HG03135 (cell line): Measurements from ENCODE around the gene MPG.

Source experiments
- ATAC-seq: cut with Tn5 transposase; IDR thresholded peaks from one replicate; pipeline ENCODE4 v1.9.1; 2021; ENCODE audit warnings: mild to moderate bottlenecking, moderate library complexity; ENCODE audit not compliant: unreplicated experiment

The MPG gene

DNA sequence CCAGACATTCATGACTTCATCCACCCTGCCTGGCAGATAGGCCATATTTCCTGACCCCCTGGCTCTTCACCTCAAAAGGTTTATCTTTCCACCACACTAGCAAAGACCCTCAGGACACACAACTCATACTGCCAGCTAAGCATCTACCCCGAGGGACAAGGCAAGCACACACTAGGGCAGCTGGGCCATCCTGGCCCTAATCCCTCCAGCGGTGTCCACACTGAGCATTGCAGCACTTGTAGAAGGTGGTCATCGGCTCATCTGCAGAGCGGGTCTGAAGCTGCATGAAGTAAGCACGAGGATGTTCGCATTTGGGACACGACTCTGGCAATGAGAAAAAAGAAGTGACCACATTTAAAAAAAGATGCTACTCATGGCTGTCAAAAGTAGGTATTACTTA, 30.8 kb upstream of the MPG start:
- no peak for ATAC-seq

DNA sequence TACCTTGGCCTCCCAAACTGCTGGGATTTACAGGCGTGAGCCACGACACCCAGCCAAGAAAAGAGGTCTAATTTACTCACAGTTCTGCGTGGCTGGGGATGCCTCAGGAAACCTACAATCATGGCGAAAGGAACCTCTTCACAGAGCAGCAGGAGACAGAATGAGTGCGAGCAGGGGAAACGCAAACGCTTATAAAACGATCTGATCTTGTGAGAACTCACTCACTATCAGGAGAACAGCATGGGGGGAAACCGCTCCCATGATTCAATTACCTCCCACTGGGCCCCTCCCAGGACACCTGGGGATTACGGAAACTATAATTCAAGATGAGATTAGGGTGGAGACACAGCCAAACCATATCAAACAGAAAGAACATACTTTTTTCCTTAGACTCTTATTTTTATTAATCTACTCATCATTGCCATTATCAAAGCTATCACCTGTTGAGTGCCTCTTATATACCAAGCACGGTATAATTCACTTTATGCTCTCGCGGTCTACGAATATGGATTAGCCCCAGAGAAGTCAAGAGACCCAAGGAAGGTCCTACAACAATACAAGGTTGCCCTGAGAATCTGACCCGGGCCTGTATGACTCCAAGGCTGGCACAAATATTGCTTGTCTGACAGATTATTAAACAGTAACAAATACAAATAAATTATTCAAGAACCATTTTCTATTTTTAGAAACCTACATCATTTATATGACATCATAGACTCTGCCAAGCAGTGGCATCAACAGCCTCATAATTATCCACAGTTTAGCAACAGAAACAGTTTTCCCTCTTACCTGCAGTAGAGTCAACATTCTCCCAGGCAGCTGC, 27.0 kb upstream of the MPG start:
- ATAC-seq = no peak

DNA sequence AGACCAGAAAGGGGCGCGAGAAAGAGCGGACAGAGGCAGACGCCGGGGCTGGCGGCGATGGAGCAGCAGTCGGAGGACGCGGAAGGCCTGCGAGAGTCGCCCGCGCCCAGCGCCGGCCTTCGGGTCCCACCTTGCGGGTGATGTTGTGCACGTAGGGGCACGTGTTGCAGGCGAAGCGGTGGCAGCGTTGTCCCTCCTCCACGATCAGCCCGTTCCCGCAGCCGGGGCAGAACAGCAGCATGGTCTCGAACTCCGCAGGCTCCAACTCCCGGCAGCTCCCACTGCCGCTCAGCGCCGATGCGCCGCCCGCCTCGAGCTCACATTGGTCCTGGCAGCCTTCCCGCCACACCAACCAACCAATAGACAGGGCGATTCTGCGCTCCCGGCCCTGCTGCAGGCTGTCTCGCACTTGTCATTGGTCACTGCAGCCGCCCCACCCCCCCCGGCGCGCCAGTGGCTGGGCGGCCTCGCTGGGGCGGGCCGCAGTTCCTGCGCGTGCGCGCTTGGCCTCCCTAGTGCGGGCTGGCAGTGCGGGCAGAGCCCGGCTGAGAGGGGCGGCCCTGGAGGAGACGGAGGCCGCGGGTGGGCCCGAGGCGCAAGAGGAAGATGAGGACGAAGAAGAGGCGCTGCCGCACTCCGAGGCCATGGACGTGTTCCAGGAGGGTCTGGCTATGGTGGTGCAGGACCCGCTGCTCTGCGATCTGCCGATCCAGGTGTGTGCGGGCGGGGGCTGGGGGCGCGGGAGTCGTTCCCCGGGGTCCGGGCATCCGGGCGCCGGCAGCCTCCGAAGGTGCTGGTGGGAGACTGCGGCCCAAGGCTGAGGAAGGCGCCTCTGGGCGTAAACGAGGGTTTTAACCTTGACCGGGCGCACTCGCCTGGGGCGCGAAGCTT, 24.4 kb upstream of the MPG start, which contains the start of the genes POLR3K and SNRNP25:
TSS of gene POLR3K (minus strand) at position 263 of the 891 bp plus-strand sequence. CDS start at position 241, 22 bp downstream.
TSS of gene SNRNP25 (plus strand) at position 483 of the 891 bp plus-strand sequence. CDS start at position 672, 189 bp downstream.
- ATAC-seq = peak; percentile 92

DNA sequence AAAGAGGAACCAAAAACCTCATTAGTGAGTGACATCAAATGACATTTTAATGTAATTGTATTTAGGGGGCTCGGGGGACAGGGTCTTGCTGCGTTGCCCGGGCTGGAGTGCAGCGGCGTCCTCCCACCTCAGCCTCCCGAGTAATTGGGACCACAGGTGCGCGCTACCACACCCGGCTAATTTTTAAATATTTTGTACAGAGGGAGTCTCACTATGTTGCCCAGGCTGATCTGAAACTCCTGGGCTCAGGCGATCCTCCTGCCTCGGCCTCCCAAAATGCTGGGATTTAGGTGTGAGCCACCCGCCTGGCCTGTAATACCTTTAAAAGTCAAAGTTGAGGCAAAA, 23.8 kb upstream of the MPG start:
- ATAC-seq = no peak

DNA sequence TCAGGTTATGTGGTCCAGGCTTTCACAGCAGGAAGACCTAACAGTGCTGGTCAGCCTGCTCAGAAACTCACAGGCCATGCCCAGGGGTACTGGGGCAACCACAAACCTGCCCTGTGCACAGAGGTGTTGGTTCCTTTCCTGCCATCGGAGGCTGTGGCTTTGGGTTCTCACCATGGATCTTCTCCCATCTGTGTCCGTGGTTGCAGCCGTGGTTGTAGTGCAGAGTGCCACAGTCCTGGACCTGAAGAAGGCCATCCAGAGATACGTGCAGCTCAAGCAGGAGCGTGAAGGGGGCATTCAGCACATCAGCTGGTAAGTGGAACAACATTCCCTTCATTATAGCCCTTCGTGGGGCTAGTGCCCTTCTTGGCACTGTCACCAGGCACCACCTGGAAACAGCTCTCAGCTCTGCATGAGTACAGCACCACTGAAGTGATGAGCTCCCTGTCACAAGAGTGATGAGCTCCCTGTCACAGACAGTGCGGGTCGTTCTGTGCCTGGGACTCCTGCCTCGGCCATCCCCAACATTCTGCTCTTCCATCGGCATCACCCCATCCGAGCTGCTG, 22.4 kb upstream of the MPG start:
- ATAC-seq = no peak

DNA sequence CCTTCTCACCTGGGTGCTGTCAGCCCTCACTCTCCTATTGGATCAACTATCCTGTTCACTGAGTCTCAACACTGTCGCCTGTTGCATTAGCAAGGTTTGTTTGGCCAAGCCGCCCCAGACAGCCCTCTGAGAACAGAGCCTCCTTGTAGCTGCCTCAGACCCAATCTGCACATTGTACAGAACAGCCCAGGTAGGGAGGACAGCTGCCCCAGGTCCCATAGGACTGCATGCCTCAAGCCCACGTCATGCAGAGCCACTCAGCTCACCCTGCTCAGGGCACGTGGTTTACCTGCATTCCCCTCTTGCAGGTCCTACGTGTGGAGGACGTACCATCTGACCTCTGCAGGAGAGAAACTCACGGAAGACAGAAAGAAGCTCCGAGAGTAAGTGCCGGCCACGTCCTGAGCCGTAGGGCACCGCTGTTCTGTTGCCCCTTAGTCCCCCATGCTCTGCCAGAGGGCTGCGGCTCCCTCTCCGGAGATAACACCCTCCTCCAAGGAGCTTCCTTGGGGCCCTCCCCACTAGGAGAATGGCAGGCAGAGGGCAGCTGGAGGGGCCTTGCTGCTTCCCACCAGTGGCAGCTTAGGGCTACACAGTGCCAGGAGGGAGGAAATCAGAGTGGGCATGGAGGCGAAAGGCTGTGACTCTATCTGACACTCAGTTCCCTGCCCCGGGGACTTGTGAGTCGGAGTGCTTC, 21.6 kb upstream of the MPG start:
- no peak for ATAC-seq

DNA sequence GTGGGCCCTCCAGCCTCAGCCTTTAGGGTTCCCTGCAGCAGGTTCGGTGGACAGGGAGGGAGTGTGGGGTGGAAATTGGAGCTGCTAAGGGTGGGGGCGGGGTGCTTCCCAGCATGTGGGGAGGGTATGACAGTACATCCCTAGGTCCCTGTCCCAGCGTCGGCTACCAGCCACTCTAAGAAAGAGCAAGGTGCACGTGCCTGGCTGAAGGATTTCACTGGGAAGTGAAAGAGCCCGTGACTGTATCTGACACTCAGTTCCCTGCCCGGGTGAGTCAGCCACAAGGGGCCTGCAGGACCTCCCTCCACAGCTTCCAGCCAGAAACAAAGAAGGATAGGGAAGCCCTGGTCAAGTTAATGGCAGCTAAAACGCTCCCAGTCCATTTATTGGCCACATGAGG, 20.3 kb upstream of the MPG start:
- no peak for ATAC-seq

DNA sequence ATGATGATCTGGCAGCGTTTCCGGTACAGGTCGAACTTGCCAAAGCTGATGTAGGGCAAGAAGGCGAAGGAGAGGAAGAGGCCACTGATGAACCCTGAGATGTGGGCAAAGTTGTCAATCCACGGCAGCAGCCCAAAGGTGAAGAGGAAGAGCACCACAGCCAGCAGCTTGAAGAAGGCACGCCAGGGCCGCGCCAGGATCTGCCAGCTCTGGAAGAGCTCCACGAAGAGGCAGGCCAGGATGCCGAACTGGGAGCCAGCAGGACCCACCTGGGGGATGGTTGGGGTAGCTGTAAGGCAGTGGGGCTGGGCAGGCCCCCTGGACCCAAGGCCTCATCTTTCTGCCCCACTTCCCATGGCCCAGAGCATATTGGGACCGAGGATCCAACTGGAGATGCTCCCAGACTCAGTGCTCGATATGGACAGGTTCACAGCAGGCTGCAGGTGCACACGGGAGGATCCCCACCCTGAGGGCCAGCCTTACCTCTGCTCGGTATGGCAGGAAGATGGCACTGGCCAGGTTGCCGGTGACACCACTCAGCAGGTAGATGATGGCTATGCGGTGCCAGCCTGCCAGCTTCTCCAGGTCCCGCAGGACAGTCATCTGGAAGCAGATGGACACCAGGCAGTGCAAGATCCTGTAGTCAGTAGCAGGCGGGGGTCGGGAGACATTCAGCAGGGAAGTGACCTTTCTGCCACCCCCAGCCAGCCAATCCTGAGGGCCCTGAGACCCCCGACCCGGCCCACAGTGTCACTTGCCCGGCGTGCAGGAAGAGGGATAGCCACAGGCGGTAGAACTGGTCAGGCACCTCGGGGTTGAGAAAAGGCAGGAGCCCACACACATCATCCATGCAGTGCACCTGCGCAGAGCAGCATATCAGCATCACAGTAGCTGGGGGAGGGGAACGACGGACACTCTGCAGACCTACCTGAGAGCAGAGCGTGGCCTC, 19.3 kb upstream of the MPG start:
- no peak for ATAC-seq

DNA sequence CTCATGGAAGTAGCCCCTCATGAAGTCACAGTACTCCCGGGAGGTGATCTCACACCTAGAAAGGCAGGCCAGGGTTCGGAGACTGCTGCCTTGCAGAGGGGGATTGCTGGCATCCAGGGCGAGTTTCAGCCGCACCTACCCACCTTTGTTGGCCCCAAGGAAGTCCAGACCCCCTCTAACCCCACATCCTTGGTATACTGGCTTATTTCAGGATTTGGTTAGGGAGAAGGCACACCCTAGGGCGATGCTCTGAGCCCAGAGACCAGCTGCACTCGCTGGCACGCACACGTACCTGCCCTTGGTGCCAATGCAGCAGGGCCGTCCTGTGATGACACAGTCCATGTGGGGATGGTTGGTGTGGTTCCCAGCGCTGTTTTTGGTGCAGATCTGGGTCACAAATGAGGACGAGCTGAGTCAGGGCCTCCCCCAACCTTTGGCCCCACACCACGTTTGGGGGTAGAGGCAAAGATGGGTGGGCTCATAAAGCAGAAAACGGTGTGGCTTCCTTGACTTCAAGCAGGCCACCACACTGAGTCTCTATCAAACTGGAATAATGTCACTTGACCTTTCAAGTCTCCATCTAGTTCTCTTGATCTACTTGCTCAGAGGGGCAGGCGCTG, 18.5 kb upstream of the MPG start:
- no peak for ATAC-seq

DNA sequence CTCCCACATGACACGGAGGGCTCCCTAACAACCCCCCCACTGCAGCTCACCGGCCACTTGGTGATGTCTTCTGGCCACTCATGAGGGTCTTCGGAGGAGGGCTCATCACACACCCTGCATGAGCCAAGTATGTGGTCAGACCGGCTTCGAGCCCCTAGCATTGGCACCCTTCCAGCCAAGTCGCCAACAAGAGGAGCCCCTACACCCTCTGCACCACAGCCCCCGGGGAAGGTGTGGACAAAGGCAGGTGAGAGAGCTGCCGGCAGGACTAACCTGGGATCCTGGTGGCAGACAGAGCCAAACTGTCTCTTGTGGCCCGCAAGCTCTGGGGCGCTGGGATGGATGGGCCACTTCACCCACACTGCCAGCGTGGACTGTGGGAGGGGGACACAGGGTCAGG, 17.9 kb upstream of the MPG start:
- ATAC-seq = no peak

DNA sequence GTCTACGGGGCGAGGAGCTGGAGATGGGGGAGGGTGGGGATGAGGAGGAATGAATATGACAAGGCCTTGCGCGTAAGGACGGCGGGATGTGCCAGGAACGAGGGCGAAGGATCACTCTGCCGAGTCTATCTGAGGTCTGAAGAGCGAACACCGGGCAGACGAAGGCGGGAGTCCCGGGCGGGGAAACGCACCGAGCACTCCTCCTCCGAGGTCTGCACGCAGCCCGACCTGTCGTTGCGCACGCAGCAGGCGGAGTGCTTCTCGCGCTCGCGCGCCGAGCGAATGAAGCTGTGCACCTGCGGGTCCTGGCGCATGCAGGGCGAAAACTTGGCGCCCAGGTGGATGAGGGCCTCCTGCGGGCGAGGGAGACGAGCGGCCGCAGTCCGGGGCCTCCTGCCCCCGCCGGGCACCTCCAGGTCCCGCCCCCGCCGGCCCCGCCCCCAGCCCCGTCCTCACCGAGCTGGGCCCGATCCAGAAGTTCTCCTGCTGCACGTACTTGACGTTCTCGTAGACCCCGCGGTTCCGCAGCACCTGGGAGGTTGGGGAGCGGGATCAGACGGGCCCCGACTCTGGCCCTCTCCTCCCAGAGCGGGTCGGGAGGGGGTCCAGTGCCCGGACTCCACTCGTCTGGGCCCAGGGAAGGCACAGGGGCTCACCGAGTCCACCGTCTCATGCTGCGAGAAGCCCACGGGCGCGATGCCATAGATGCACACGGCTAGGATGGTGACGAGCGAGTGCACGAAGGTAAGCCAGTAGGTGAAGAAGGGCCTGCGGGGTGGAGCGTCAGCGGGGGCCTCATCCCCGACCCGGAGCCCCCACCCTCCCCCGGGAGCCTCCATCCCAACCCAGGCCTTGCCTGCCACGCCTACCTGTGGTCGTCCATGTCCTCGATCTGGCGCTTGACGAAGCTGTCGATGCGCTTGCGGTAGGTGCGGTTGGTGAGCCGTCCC, 16.8 kb upstream of the MPG start:
- ATAC-seq = no peak

DNA sequence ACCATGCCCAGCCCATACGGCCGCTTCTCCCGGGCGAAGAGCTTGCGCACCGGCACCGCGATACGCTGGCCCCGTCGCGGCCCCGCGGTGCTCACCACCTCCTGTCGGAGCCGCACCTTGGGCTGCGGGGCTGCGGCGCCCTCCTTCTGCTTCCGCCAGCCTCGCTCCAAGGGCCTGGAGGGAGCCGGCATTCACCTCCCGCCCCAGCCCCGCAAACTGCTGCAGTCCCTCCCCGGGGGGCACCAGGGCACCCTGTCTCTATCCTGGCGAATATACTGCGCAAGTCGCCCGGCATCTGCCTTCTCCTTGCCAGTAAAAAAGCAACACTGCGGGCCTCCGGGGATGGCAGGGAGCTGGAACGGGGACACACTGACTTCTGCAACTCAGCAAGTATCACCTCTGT, 16.1 kb upstream of the MPG start:
- no peak for ATAC-seq

DNA sequence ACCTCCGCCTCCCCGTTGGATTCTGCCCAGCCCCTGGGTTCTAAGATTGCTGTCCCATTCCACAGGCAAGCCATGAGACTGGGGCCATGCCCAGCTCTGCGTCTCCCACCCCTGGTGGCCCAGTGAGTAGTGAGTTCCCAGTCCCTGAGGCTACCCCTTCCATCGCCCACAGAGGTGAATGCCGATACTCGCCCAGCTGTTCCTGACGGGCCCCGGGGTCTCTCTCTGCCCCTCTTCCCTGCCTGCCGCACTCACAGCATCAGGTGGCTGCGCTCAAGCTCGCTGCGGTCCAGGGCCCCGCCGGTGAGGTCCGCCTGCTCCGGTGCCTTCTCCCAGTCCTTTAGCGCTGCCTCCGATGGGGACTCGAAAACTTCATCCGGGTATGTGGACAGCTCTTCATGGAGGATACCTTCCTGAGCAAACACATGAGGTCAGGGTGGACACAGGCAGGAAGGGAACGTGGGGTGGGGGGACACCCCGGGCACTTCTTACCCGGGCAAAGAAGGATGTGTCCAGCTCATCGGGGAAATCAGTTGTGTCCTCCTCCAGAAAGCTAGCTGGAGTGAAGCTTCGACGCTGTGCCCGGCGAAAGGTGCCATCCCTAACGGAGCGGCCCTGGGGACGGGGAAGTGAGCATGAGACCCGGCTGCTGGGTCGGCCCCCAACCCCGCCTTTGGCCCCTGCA, 15.6 kb upstream of the MPG start:
- no peak for ATAC-seq

DNA sequence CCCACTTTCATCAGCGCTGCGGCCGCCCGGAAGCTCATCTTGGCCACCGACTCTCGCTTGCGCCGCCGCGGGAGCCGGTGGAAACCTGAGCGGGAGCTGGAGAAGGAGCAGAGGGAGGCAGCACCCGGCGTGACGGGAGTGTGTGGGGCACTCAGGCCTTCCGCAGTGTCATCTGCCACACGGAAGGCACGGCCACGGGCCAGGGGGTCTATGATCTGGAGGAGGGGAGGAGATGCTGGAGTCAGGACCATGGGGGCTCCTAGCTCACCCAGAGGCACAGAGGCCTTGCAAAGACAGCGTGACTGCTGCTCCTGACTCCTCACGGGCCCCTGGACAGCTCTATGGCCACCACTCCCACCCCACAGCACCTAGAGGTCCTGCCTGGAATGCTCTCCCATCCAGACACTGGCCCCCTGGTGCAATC, 15.0 kb upstream of the MPG start:
- no peak for ATAC-seq

DNA sequence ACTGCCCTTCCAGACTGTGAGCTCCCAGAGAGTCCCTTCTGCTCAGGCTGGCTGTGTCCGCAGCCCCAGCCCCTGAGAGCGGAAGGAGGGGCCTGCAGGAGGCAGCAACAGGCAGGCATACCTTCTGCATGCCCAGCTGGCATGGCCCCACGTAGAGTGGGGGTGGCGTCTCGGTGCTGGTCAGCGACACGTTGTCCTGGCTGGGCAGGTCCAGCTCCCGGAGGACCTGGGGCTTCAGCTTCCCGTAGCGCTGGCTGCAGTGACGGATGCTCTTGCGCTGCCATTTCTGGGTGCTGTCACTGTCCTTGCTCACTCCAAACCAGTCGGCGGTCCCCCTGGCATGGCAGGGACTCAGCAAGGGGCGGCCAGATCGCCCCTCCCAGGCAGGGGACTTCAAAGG, 14.6 kb upstream of the MPG start:
- no peak for ATAC-seq

DNA sequence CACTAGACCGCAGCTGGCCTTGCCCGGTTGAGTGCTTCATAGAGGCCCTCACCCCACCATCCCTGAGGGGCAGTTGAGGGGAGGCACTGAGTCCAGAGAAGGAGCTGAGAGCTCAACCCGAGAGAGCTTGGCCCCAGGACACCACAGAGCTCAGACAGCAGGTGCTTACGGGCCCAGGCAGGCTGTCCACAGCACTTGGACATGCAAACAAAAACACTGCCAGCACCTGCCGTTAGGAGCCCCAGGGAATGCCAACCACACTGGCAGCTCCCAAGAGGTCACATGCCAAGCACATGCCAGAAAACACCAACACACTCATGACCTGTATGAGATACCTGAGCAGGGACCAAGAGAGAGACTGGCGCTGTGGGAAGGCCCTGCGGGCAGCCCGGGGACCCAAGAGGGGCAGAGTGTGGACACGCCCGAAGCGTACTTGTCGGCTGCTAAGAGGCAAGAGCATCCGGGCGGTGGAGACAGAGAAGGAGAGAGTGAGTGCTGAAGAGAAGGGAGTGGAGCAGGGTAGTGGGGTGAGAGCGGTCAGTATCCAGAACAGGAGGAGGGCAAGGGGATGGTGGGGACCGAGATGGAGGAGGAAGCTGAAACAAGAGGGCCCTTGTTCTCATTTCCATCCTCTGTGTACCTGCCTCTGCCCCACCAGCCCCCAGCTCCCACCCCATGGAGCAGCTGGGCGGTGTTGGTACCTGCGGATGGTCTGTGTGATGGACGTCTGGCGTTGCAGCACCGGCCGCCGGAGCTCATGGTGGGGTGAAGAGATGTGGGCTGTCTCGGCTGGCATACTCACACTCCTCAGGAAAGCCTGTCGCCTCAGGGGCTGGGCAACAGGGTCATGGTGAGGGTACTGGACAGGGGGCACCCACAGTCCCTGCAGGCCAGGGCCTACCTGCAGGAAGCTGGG, 13.8 kb upstream of the MPG start:
- no peak for ATAC-seq

DNA sequence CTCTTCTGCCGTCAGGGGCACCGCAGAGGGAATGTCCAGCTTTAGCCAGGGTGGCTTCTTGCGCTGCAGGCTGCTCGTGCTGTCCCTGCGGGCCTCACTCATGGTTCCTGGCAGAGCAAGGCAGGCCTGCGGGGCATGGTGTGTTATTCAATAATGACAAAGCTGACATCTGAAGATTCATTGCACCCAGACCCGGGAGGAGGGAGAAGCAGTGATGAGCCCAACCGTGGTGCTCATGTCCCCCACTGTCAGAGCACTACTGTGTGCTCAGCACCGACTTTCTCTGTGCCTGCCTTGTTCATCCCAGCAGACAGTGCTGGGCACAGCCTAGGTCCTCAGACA, 13.1 kb upstream of the MPG start:
- no peak for ATAC-seq
